GM18505 (cell line): ENCODE data around the gene KRTAP12-4.
"Not testable (repeated sequence)": the region's sequence is repeated elsewhere in the genome, so short reads cannot be mapped to it uniquely, and the experiment has no call there.

Experiments used
- ATAC-seq: cut with Tn5 transposase; IDR thresholded peaks from one replicate; pipeline ENCODE4 v1.9.1; 2021; ENCODE audit not compliant: unreplicated experiment
- POLR2A ChIP-seq: IDR thresholded peaks from 4 replicates; pipeline ENCODE4 v1.6.1; 2011; ENCODE audit warnings: borderline replicate concordance; ENCODE audit not compliant: insufficient read depth, insufficient read length; ENCODE audit errors: extremely low read depth

The KRTAP12-4 gene

GRCh38 chr21:44653656-44654575 is 543 bp downstream of the KRTAP12-4 start:
- no peak for ATAC-seq

GRCh38 chr21:44653123-44653522 is 1.3 kb downstream of the KRTAP12-4 start:
- no peak for TF ChIP-seq POLR2A
- no peak for ATAC-seq

More at GRCh38 chr21:44653656-44654575, 543 bp downstream of the KRTAP12-4 start:
- TF ChIP-seq POLR2A, result no peak

- TF ChIP-seq POLR2A, result no peak
- ATAC-seq, result no peak
Measured at GRCh38 chr21:44650973-44651675, 3.3 kb downstream of the KRTAP12-4 start.

- no peak for ATAC-seq
- TF ChIP-seq POLR2A, result no peak
Measured at GRCh38 chr21:44650265-44650972, 4.0 kb downstream of the KRTAP12-4 start.

- no peak for TF ChIP-seq POLR2A
- ATAC-seq, result no peak
Measured at GRCh38 chr21:44649521-44650100, 4.8 kb downstream of the KRTAP12-4 start.

- no peak for TF ChIP-seq POLR2A
- no peak for ATAC-seq
Measured at GRCh38 chr21:44648557-44649311, 5.7 kb downstream of the KRTAP12-4 start.

GRCh38 chr21:44647222-44647552 is 7.3 kb downstream of the KRTAP12-4 start:
- no peak for ATAC-seq
- no peak for TF ChIP-seq POLR2A

GRCh38 chr21:44646366-44647221 is 7.9 kb downstream of the KRTAP12-4 start, which contains the start of gene KRTAP10-11:
Gene KRTAP10-11 (plus strand): TSS chr21:44646414. CDS start chr21:44646459, 45 bp downstream.
- ATAC-seq, result not testable (repeated sequence)

- no peak for TF ChIP-seq POLR2A
Measured at GRCh38 chr21:44644878-44645277, 9.6 kb downstream of the KRTAP12-4 start.

GRCh38 chr21:44643741-44644310 is 10.6 kb downstream of the KRTAP12-4 start:
- TF ChIP-seq POLR2A, result no peak
- no peak for ATAC-seq

More at GRCh38 chr21:44644878-44645277, 9.6 kb downstream of the KRTAP12-4 start:
- ATAC-seq, result no peak

- ATAC-seq, result no peak
- TF ChIP-seq POLR2A, result no peak
Measured at GRCh38 chr21:44640761-44641160, 13.7 kb downstream of the KRTAP12-4 start.
